Measurements from ENCODE around the gene DELE1. TPM values are rescaled to one million over a fixed set of nuclear protein-coding genes. Genes with fewer than 3 reads are reported as not detected.

Gene DELE1, protein sequence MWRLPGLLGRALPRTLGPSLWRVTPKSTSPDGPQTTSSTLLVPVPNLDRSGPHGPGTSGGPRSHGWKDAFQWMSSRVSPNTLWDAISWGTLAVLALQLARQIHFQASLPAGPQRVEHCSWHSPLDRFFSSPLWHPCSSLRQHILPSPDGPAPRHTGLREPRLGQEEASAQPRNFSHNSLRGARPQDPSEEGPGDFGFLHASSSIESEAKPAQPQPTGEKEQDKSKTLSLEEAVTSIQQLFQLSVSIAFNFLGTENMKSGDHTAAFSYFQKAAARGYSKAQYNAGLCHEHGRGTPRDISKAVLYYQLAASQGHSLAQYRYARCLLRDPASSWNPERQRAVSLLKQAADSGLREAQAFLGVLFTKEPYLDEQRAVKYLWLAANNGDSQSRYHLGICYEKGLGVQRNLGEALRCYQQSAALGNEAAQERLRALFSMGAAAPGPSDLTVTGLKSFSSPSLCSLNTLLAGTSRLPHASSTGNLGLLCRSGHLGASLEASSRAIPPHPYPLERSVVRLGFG
- 37.8 TPM for total RNA-seq

GRCh38 chr5:141923448-141924313 is at the start of gene DELE1:
DELE1 (plus strand) TSS chr5:141923871; CDS start chr5:141923942, 71 bp downstream.
- peak; percentile 94 for DNase-seq (ENCODE audit: low spot score)
- ATAC-seq = peak; percentile 95

GRCh38 chr5:141873933-141874261 is 49.8 kb upstream of the DELE1 start:
- ATAC-seq (no peak), DNase-seq (ENCODE audit: low spot score) (no peak)

DNA sequence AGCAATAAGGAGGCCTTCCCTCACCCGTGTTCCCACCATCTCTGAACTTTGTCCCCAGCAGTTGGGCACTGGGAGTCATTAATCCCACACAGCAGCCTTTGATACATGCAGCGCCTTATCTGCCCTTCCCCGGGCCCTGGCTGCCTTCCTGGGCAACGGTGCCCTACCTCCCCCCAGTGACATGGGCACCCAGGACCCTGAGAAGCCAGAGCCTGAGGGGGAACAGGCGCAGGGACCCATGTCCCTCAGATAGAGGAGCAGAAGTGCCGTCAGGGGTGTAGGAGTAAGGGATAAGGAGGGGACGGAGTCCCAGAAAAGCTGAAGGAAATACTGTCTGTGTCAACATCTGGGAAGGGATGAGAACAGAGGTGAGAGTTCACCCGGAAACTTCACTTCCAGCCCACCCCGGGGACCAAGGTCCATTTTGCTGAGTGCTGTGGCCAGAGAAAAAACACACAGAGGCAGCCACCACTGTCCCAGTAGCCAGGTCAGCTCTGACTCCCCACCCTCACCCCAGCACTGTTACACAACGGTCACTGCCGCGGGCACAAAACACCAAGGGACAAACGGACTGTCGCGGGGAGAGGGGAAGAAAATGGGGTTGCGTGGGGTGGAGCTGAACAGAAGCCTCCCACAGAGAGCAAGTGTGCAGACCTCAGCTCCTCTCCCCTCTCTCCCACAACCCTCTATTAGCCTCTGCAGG is 49.3 kb upstream of the DELE1 start:
- ATAC-seq (peak; percentile 57), DNase-seq (ENCODE audit: low spot score) (peak; percentile 95)

GRCh38 chr5:141875022-141875740 is 48.5 kb upstream of the DELE1 start:
- DNase-seq (ENCODE audit: low spot score) (peak; percentile 41), ATAC-seq (no peak)

- DNase-seq (ENCODE audit: low spot score) (peak; percentile 65), ATAC-seq (peak; percentile 4)
Measured at GRCh38 chr5:141875795-141876627, 47.7 kb upstream of the DELE1 start.

GRCh38 chr5:141876628-141877355 is 46.9 kb upstream of the DELE1 start:
- peak; percentile 68 for DNase-seq (ENCODE audit: low spot score)
- peak; percentile 32 for ATAC-seq

- ATAC-seq = no peak
Measured at GRCh38 chr5:141877356-141878185, 46.1 kb upstream of the DELE1 start.

GRCh38 chr5:141878186-141878710 is 45.4 kb upstream of the DELE1 start, which contains the start of gene PCDH1:
PCDH1 (minus strand) TSS chr5:141878410; CDS start chr5:141878262, 148 bp downstream.
- ATAC-seq = peak; percentile 55
- DNase-seq (ENCODE audit: low spot score) = peak; percentile 62

More at GRCh38 chr5:141877356-141878185, 46.1 kb upstream of the DELE1 start:
- peak; percentile 54 for DNase-seq (ENCODE audit: low spot score)

DNA sequence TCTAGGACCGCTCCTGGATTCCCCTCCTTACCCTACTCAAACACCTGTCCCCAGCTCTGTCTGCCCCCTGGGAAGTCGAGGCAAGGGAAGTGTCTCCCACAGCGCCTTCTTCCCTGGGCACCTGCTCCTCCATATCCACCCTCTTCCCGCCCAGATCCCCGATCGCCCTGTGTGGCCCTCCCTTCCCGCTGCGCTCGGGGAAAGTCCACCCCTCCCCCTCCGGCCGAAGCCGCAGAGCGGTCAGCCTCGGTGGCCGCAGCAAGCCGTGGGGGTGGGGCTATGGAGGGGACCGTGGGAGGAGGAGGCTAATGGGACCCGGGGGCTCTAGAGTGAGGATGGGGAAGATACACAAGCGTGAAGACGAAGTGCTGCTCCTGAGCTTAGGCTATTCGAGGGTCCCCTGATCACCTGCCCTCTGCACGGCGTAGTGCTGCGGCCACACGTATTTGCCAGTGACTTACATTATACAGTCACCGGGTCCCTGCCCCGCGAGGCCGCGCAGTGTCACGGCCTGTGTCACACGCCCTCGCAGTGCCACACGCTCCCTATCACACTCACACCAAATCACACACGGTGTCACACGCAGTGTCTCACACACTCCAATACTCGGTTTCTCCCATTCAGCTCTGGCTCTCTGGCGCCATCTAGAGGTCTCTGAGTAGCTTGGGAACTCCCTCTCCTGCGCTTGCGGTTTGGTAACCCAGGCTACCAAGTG is 44.8 kb upstream of the DELE1 start:
- peak; percentile 92 for DNase-seq (ENCODE audit: low spot score)
- ATAC-seq = peak; percentile 64

DNA sequence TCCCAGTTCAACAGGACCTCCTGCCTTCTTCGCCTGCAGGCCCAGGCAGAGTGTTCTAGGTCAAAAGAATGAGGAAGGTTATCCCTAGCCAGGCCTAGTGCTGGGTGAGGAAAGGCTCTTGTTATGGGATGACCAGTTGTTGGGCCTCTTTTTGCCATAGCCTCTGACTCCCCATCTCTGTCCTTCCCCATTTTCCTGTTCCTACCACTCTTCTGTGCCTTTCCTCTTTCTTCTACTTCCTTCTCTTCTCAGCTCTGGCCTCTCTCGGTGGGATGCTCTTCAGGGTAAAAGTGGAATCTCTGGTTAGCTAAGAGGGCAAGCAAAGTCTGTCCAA is 44.3 kb upstream of the DELE1 start:
- DNase-seq (ENCODE audit: low spot score) = peak; percentile 34
- ATAC-seq = no peak

DNA sequence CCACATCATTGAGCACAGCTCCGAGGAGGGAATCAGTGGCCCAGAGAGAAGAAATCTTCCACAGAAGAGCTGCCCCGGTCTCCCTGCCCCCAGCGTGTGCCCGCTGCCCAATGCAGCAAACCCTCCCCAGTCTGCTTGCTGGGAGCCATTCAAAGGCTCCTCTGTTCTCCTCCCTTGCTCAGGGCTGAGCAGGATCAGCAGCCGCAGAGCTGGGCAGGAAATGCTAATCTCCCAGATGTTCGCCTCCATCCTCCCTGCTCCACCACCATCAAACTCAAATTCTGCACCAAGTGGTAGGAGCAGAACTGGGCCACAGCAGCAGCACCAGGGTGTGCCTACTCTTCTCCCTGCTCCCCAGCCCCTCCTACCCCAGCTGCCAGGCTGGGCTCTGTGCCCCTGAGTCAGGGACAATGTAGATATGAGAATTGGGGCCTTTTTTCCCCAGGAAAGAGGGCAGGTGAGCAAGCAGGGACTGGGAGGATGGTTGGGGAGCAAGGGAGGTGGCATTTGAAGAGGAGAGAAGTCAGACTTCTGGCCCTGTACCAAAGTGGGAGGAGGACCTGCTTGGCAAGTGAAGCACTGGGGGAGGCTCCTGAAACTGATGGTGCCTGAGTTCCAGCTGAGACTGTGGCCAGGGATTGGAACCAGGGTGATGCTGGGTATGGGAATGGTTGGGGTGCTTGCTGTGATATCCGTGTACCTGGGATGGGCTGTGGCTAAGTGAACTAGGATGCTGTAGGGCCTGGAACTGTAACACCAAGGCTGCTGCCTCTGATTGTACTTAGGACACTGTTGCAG is 43.5 kb upstream of the DELE1 start:
- DNase-seq (ENCODE audit: low spot score) = peak; percentile 37

DNA sequence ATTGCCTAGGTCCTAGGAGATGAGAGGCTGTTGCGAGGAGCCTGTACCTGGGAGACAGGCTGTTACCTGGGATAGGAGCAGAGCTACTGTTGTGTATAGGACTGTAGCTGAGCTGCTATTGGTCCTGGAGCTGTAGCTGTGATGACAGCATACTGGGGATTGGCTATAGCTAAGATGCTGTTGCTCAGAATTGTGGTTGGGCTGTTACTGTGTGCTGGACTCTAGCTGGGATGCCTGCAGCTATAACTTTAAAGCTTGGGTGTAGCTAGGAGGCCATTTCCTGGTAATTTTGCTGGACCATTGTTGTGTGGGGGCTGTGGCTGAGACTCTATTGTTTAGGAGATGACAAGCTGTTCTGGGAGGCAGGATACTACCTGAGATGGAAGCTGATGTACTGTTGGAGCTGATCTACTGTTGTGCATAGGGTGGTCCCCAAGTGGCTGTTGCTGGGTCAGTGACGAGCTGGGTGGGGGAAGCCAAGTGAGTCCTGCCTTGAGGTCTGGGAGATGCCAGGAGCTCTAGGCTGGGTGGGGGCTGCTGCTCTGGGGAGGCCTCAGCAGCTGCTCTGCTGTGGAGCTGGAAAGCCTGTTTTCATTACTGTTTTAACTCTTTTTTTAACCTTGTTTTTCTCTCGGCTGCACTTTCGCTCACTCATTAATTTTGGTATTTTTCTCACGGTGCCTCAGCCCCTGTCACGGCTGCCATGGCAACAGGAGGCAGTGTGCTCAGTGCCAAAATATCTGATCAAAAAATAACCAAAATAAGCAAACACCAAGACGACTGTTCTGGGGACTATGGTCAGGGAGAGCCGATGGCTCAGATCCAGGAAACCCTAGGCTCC is 42.5 kb upstream of the DELE1 start:
- ATAC-seq (no peak), DNase-seq (ENCODE audit: low spot score) (peak; percentile 21)

More for the DNA sequence above, 43.5 kb upstream of the DELE1 start:
- ATAC-seq = no peak

- DNase-seq (ENCODE audit: low spot score) (peak; percentile 15), ATAC-seq (no peak)
Measured at GRCh38 chr5:141881886-141882285, 41.8 kb upstream of the DELE1 start.

DNA sequence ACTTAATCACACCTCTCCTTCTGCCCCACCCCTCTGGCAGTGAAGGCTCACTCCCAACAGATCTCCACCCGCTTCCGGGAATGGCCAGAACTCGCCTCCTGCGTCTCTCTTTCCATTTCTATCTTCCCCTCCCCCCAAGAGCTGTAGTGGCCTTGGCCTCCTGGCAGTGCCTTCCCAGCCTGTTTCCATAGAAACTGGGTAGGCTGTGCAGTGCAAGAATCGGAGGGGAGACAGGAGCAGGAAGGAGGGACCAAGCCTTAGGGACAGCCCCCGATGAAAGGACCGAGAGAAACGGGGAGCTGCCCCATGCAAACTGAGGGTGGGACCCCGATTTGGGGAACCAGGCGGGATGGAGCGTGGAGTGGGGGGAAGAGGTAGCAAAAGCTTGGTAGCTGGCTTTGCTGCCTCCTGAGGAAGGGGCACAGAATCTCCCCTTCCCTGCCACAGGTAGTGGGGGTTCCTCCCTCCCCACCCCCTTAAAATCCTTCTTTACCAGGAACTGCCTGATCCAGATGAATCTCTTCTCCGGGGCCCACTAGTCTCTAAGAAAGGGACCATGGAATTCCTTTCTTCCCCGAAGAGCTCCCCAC is 41.0 kb upstream of the DELE1 start:
- ATAC-seq (no peak), DNase-seq (ENCODE audit: low spot score) (peak; percentile 35)
